ENCODE measurements around the gene DNAAF1. TPM values are rescaled to one million over a fixed set of nuclear protein-coding genes. Genes with fewer than 3 reads are reported as not detected.
"Not testable (repeated sequence)": the region's sequence is repeated elsewhere in the genome, so short reads cannot be mapped to it uniquely, and the experiment has no call there.

Gene DNAAF1
- total RNA-seq, 2 experiments from 2014 or later, result not detected

- Mint-ChIP-seq H3K4me1 (peaks cover 7% of the 10 kb centered on the region), H3K27me3 (peaks cover 8% of the 10 kb centered on the region), H3K4me3 (no peak overlapping the region), H3K27ac (no peak overlapping the region), H3K9me3 (no peaks in the 10 kb centered on the region), H3K36me3 (no peaks in the 10 kb centered on the region)
- POLR2A ChIA-PET, result no interaction called here
- DNase-seq, result no peak
- ATAC-seq (ENCODE audit: low read depth), result no peak
Observed at GRCh38 chr16:84199097-84199496, 54.0 kb downstream of the DNAAF1 start.

GRCh38 chr16:84199861-84200260, 54.8 kb downstream of the DNAAF1 start:
- Mint-ChIP-seq H3K27ac (no peak overlapping the region), H3K4me3 (no peak overlapping the region), H3K9me3 (no peaks in the 10 kb centered on the region), H3K36me3 (no peaks in the 10 kb centered on the region), H3K27me3 (peaks cover 8% of the 10 kb centered on the region), H3K4me1 (no peaks in the 10 kb centered on the region)
- POLR2A ChIA-PET, result no interaction called here
- ATAC-seq (ENCODE audit: low read depth) (no peak), DNase-seq (no peak)

- H3K27me3 Mint-ChIP-seq, H3K9me3 Mint-ChIP-seq: not testable (repeated sequence)
Observed at GRCh38 chr16:84204551-84204950, 59.4 kb downstream of the DNAAF1 start.

GRCh38 chr16:84205123-84205522, 60.0 kb downstream of the DNAAF1 start:
- POLR2A ChIA-PET; H3K36me3 Mint-ChIP-seq; ATAC-seq (ENCODE audit: low read depth): not testable (repeated sequence)

More at GRCh38 chr16:84204551-84204950, 59.4 kb downstream of the DNAAF1 start:
- POLR2A ChIA-PET; H3K36me3 Mint-ChIP-seq; H3K4me1 Mint-ChIP-seq; H3K4me3 Mint-ChIP-seq; DNase-seq; ATAC-seq (ENCODE audit: low read depth); H3K27ac Mint-ChIP-seq: not testable (repeated sequence)

GRCh38 chr16:84205976-84206691, 61.0 kb downstream of the DNAAF1 start:
- H3K27ac Mint-ChIP-seq, result no peak overlapping the region
- DNase-seq (no peak), ATAC-seq (ENCODE audit: low read depth) (no peak)
- no peak overlapping the region for H3K4me3 Mint-ChIP-seq
- no peaks in the 10 kb centered on the region for H3K9me3 Mint-ChIP-seq
- H3K4me1 Mint-ChIP-seq, result no peaks in the 10 kb centered on the region
- H3K36me3 Mint-ChIP-seq, result no peaks in the 10 kb centered on the region
- H3K27me3 Mint-ChIP-seq, result no peaks in the 10 kb centered on the region
- POLR2A ChIA-PET, result no interaction called here

More at GRCh38 chr16:84205123-84205522, 60.0 kb downstream of the DNAAF1 start:
- H3K27me3 Mint-ChIP-seq, H3K9me3 Mint-ChIP-seq, H3K27ac Mint-ChIP-seq, H3K4me3 Mint-ChIP-seq, H3K4me1 Mint-ChIP-seq, DNase-seq: not testable (repeated sequence)

- ATAC-seq (ENCODE audit: low read depth), result no peak
- no peak for DNase-seq
- H3K27me3 Mint-ChIP-seq, result peaks cover 2% of the 10 kb centered on the region
- POLR2A ChIA-PET, result no interaction called here
- no peaks in the 10 kb centered on the region for H3K4me1 Mint-ChIP-seq
- no peaks in the 10 kb centered on the region for H3K36me3 Mint-ChIP-seq
- no peak overlapping the region for H3K27ac Mint-ChIP-seq
- H3K9me3 Mint-ChIP-seq, result no peaks in the 10 kb centered on the region
- H3K4me3 Mint-ChIP-seq, result no peak overlapping the region
Observed at GRCh38 chr16:84207251-84207650, 62.1 kb downstream of the DNAAF1 start.

DNA sequence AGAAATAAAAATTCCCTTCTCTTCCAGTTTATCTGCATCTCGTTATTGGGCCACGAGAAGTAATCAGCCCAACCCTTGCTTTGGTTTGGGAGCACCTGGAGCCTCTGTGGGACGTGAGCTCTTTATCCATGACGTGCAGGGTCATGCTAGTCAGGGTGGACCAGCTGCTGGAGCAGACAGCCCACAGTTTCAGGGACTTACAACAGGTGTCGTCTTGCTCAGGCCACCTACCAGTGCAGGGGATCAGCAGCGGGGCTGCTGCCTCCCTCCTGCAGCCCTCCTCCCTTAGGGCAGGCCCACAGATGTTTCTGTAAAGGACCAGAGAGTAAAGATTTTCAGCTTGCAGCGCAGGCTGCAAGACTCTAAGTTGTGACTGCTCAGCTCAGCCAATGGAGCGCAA, 62.8 kb downstream of the DNAAF1 start:
- Mint-ChIP-seq H3K4me1 (no peaks in the 10 kb centered on the region), H3K36me3 (no peaks in the 10 kb centered on the region), H3K27ac (no peak overlapping the region), H3K27me3 (peaks cover 2% of the 10 kb centered on the region), H3K9me3 (no peaks in the 10 kb centered on the region), H3K4me3 (no peak overlapping the region)
- ATAC-seq (ENCODE audit: low read depth), result no peak
- POLR2A ChIA-PET, result no interaction called here
- no peak for DNase-seq

DNA sequence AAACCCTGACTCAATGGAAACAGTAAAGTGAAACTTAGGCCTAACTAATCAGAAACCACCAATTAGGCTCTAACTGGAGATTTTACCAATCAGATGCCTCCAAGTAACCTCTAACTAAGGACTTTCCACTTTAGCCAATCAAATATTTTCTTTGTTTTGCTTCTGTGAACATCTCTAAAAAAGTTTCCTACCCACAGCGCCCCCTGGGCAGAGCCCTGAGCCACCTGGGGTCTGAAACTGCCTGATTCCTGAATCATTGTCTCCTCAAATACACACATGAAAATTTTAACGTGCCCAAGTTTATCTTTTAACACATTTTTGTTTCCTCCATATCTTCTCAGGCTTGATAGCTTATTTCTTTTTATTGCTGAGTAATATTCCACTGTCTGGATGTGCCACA, 64.9 kb downstream of the DNAAF1 start:
- DNase-seq (no peak), ATAC-seq (ENCODE audit: low read depth) (no peak)
- H3K27ac Mint-ChIP-seq, result no peak overlapping the region
- POLR2A ChIA-PET, result no interaction called here
- H3K4me1 Mint-ChIP-seq, result no peaks in the 10 kb centered on the region
- peaks cover 2% of the 10 kb centered on the region for H3K27me3 Mint-ChIP-seq
- no peaks in the 10 kb centered on the region for H3K9me3 Mint-ChIP-seq
- H3K36me3 Mint-ChIP-seq, result no peaks in the 10 kb centered on the region
- H3K4me3 Mint-ChIP-seq, result no peak overlapping the region

DNA sequence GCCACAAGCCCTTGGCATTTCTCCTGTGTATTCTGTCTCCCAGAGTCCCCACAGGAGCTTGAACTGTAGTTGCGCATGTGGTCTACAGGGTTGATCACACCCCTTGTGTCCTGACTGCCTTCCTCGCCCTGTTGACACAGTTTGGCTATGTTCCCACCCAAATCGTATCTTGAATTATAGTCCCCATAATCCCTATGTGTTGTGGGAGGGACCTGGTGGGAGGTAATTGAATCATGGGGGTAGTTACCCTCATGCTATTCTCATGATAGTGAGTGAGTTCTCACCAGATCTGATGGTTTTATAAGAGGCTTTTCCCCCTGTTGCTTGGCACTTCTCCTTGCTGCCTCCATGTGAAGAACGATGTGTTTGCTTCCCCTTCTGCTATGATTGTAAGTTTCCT, 67.0 kb downstream of the DNAAF1 start:
- no peaks in the 10 kb centered on the region for H3K4me1 Mint-ChIP-seq

GRCh38 chr16:84212631-84213030, 67.5 kb downstream of the DNAAF1 start:
- DNase-seq (no peak), ATAC-seq (ENCODE audit: low read depth) (no peak)
- POLR2A ChIA-PET, result no interaction called here
- H3K4me1 Mint-ChIP-seq, result no peaks in the 10 kb centered on the region
- no peaks in the 10 kb centered on the region for H3K9me3 Mint-ChIP-seq
- H3K27ac Mint-ChIP-seq, result no peak overlapping the region
- peaks cover 3% of the 10 kb centered on the region for H3K27me3 Mint-ChIP-seq
- no peak overlapping the region for H3K4me3 Mint-ChIP-seq
- H3K36me3 Mint-ChIP-seq, result no peaks in the 10 kb centered on the region

More for the DNA sequence above, 67.0 kb downstream of the DNAAF1 start:
- Mint-ChIP-seq H3K4me3 (no peak overlapping the region), H3K9me3 (no peaks in the 10 kb centered on the region), H3K27ac (no peak overlapping the region), H3K36me3 (no peaks in the 10 kb centered on the region), H3K27me3 (peaks cover 2% of the 10 kb centered on the region)
- no peak for DNase-seq
- no peak for ATAC-seq (ENCODE audit: low read depth)
- POLR2A ChIA-PET, result no interaction called here

GRCh38 chr16:84214451-84215066, 69.5 kb downstream of the DNAAF1 start:
- H3K36me3 Mint-ChIP-seq, result no peaks in the 10 kb centered on the region
- H3K9me3 Mint-ChIP-seq, result no peaks in the 10 kb centered on the region
- POLR2A ChIA-PET, result no interaction called here
- ATAC-seq (ENCODE audit: low read depth) (no peak), DNase-seq (no peak)
- no peak overlapping the region for H3K4me3 Mint-ChIP-seq
- no peaks in the 10 kb centered on the region for H3K4me1 Mint-ChIP-seq
- H3K27me3 Mint-ChIP-seq, result peaks cover 3% of the 10 kb centered on the region
- no peak overlapping the region for H3K27ac Mint-ChIP-seq

GRCh38 chr16:84215531-84215930, 70.4 kb downstream of the DNAAF1 start:
- H3K27me3 Mint-ChIP-seq, result peaks cover 3% of the 10 kb centered on the region
- no peak for ATAC-seq (ENCODE audit: low read depth)
- no peaks in the 10 kb centered on the region for H3K36me3 Mint-ChIP-seq
- no peak overlapping the region for H3K4me3 Mint-ChIP-seq
- DNase-seq, result no peak
- POLR2A ChIA-PET, result no interaction called here
- H3K4me1 Mint-ChIP-seq, result no peaks in the 10 kb centered on the region
- H3K9me3 Mint-ChIP-seq, result no peaks in the 10 kb centered on the region
- no peak overlapping the region for H3K27ac Mint-ChIP-seq

DNA sequence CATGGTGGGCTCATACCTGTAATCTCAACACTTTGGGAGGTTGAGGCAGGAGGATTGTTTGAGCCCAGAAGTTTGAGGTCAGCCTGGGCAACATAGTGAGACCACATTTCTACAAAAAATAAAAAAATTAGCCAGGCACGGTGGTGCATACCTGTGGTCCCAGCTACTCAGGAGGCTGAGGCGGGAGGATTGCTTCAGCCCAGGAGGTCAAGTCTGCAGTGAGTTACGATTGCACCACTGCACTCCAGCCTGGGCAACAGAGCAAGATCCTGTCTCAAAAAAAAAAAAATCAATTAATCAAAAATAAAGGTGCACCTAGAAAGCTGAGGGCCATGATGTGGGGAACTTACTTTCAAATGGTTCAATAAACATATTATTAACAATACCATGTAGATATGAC, 71.0 kb downstream of the DNAAF1 start:
- H3K4me3 Mint-ChIP-seq; DNase-seq; H3K4me1 Mint-ChIP-seq; H3K9me3 Mint-ChIP-seq; H3K27me3 Mint-ChIP-seq; POLR2A ChIA-PET; H3K27ac Mint-ChIP-seq; H3K36me3 Mint-ChIP-seq; ATAC-seq (ENCODE audit: low read depth): not testable (repeated sequence)

- H3K36me3 Mint-ChIP-seq, result no peaks in the 10 kb centered on the region
- DNase-seq (no peak), ATAC-seq (ENCODE audit: low read depth) (no peak)
- H3K27ac Mint-ChIP-seq, result no peak overlapping the region
- no peaks in the 10 kb centered on the region for H3K9me3 Mint-ChIP-seq
- POLR2A ChIA-PET, result no interaction called here
- no peaks in the 10 kb centered on the region for H3K4me1 Mint-ChIP-seq
- H3K27me3 Mint-ChIP-seq, result peaks cover 3% of the 10 kb centered on the region
- H3K4me3 Mint-ChIP-seq, result no peak overlapping the region
Observed at GRCh38 chr16:84218176-84218823, 73.2 kb downstream of the DNAAF1 start.
